A673 (cell line): ENCODE data around the gene HEXIM2. TPM values are rescaled to one million over a fixed set of nuclear protein-coding genes. Genes with fewer than 3 reads are reported as not detected.

Source experiments
- BruUV-seq: library from RNA; stranded (reverse); fragments of 400-500 nt; replicated peaks from 2 replicates; lab custom pipeline; 2021; lab: Mats Ljungman, UMichigan
- CTCF ChIA-PET: fragments of 300-600 bp; sonication (Branson Sonifier 250); formaldehyde crosslinking; loops from one replicate; lab custom pipeline; 2022; ENCODE audit warnings: antibody characterized with exemption; lab: Charles Lee
- POLR2A ChIA-PET: fragments of 300-600 bp; sonication (Branson Sonifier 250); formaldehyde crosslinking; loops from one replicate; lab custom pipeline; 2022; ENCODE audit warnings: antibody characterized with exemption; ENCODE audit not compliant: low non-redundant PET; lab: Charles Lee
- DNase-seq: peaks from one replicate; pipeline ENCODE4 v3.0.0-alpha.2; 2015; ENCODE audit warnings: low spot score
- H3K27ac ChIP-seq: fragments of 200-600 bp; sonication (generic); 2 replicates; pipeline ENCODE4 v1.5.1; 2016; ENCODE audit warnings: mixed run types, low read depth, mild to moderate bottlenecking, mixed read lengths, antibody characterized with exemption, low read length; ENCODE audit not compliant: poor library complexity, severe bottlenecking
- H3K27me3 ChIP-seq: fragments of 200-600 bp; sonication (generic); replicated peaks from 2 replicates; pipeline ENCODE4 v1.6.1; 2017; ENCODE audit warnings: mixed run types, low read depth, mild to moderate bottlenecking, mixed read lengths, antibody characterized with exemption, low read length; ENCODE audit not compliant: insufficient read depth, poor library complexity
- H3K36me3 ChIP-seq: fragments of 200-600 bp; sonication (generic); 2 replicates; pipeline ENCODE4 v1.6.1; 2016; ENCODE audit warnings: mixed run types, mild to moderate bottlenecking, mixed read lengths, antibody characterized with exemption, low read length; ENCODE audit not compliant: insufficient read depth, poor library complexity, severe bottlenecking
- H3K4me1 ChIP-seq: fragments of 200-600 bp; sonication (generic); 2 replicates; pipeline ENCODE4 v1.6.1; 2017; ENCODE audit warnings: mixed run types, mild to moderate bottlenecking, mixed read lengths, antibody characterized with exemption, low read length; ENCODE audit not compliant: insufficient read depth, poor library complexity, severe bottlenecking
- H3K4me3 ChIP-seq: fragments of 200-600 bp; sonication (generic); 2 replicates; pipeline ENCODE4 v1.5.1; 2016; ENCODE audit warnings: low read depth, mixed run types, mild to moderate bottlenecking, mixed read lengths, low read length; ENCODE audit not compliant: poor library complexity, severe bottlenecking
- H3K9me3 ChIP-seq: fragments of 200-600 bp; sonication (generic); 2 replicates; pipeline ENCODE4 v1.6.1; 2016; ENCODE audit warnings: mixed run types, low read depth, mild to moderate bottlenecking, mixed read lengths, antibody characterized with exemption, low read length; ENCODE audit not compliant: poor library complexity, severe bottlenecking
- CTCF ChIP-seq: fragments of 300-800, 200-600 bp; sonication (generic); conservative IDR thresholded peaks from 2 replicates; pipeline ENCODE4 v1.5.1; 2017; ENCODE audit warnings: low read depth, mild to moderate bottlenecking, antibody characterized with exemption, low read length, moderate library complexity, mixed read lengths
- EZH2 ChIP-seq: fragments of 200-600 bp; sonication (generic); IDR thresholded peaks from 2 replicates; pipeline ENCODE4 v1.6.1; 2017; ENCODE audit warnings: borderline replicate concordance, low read depth, mild to moderate bottlenecking, mixed read lengths, antibody characterized with exemption, low read length; ENCODE audit not compliant: poor library complexity, severe bottlenecking
- intact Hi-C: fragments of 100-400 bp; cut with micrococcal nuclease; formaldehyde crosslinking; loops from one replicate; pipeline ENCODE4 v1.10.0; 2022; ENCODE audit not compliant: unreplicated experiment
- total RNA-seq: library from RNA; stranded (reverse); gene quantifications from 2 replicates; pipeline ENCODE4 v1.2.3, GENCODE V29; 2021

Gene HEXIM2
- total RNA-seq, 1 experiment from 2014 or later = 4.8 TPM

- Histone ChIP-seq H3K27me3 (no peaks in the 10 kb centered on the region), H3K9me3 (no peaks in the 10 kb centered on the region), H3K4me1 (no peaks in the 10 kb centered on the region), H3K36me3 (no peaks in the 10 kb centered on the region), H3K27ac (no peak overlapping the region), H3K4me3 (no peak overlapping the region)
- intact Hi-C loops = no loop called here
- TF ChIP-seq EZH2 = no peak
- no peak for TF ChIP-seq CTCF
- CTCF ChIA-PET = no interaction called here
- no peak for DNase-seq
- BruUV-seq = no TSS peak
- POLR2A ChIA-PET = no interaction called here
These were observed 43.0 kb upstream of the HEXIM2 start for GRCh38 chr17:45118691-45119090.

GRCh38 chr17:45119964-45120363 lies 41.7 kb upstream of the HEXIM2 start:
- H3K9me3 ChIP-seq = no peaks in the 10 kb centered on the region
- no peak for TF ChIP-seq CTCF
- TF ChIP-seq EZH2 = no peak
- BruUV-seq = no TSS peak
- no peak for DNase-seq
- H3K27me3 ChIP-seq = no peaks in the 10 kb centered on the region
- no peak overlapping the region for H3K4me3 ChIP-seq
- intact Hi-C loops = no loop called here
- POLR2A ChIA-PET = no interaction called here
- H3K4me1 ChIP-seq = no peaks in the 10 kb centered on the region
- CTCF ChIA-PET = no interaction called here
- H3K27ac ChIP-seq = no peak overlapping the region
- H3K36me3 ChIP-seq = no peaks in the 10 kb centered on the region

GRCh38 chr17:45120558-45120957 lies 41.1 kb upstream of the HEXIM2 start:
- no peaks in the 10 kb centered on the region for H3K36me3 ChIP-seq
- H3K4me1 ChIP-seq = no peaks in the 10 kb centered on the region
- no peak for DNase-seq
- intact Hi-C loops = no loop called here
- H3K9me3 ChIP-seq = no peaks in the 10 kb centered on the region
- H3K4me3 ChIP-seq = no peak overlapping the region
- no TSS peak for BruUV-seq
- ChIA-PET POLR2A (no interaction called here), CTCF (no interaction called here)
- no peaks in the 10 kb centered on the region for H3K27me3 ChIP-seq
- no peak overlapping the region for H3K27ac ChIP-seq
- TF ChIP-seq CTCF = no peak
- no peak for TF ChIP-seq EZH2
